OCI-LY7 (cell line): Measurements from ENCODE around the gene MRPL12. TPM values are rescaled to one million over a fixed set of nuclear protein-coding genes. Genes with fewer than 3 reads are reported as not detected.

Source experiments
- BruUV-seq: library from RNA; stranded (reverse); fragments of 400-500 nt; replicated peaks from 2 replicates; lab custom pipeline; 2021; lab: Mats Ljungman, UMichigan
- CTCF ChIA-PET: fragments of 300-600 bp; sonication (Branson Sonifier 250); formaldehyde crosslinking; loops from one replicate; lab custom pipeline; 2022; ENCODE audit warnings: antibody characterized with exemption; ENCODE audit not compliant: unreplicated experiment; lab: Charles Lee
- POLR2A ChIA-PET: fragments of 300-600 bp; sonication (Branson Sonifier 250); formaldehyde crosslinking; loops from one replicate; lab custom pipeline; 2022; ENCODE audit warnings: antibody characterized with exemption; lab: Charles Lee
- DNase-seq: peaks from one replicate; pipeline ENCODE4 v3.0.0-alpha.2; 2015; ENCODE audit warnings: low spot score
- H2AFZ ChIP-seq: fragments of 200-600 bp; sonication (generic), shearing (Covaris generic); 2 replicates; pipeline ENCODE4 v1.6.1; 2014; ENCODE audit warnings: mild to moderate bottlenecking, antibody characterized with exemption, low read length, moderate library complexity
- H3K27ac ChIP-seq: fragments of 200-600 bp; sonication (generic); 2 replicates; pipeline ENCODE4 v1.5.1; 2014; ENCODE audit warnings: mixed run types, low read depth, mild to moderate bottlenecking, moderate library complexity, low read length, inconsistent platforms; ENCODE audit not compliant: poor library complexity, severe bottlenecking
- H3K36me3 ChIP-seq: fragments of 200-600 bp; sonication (generic); 2 replicates; pipeline ENCODE4 v1.6.1; 2014; ENCODE audit warnings: mild to moderate bottlenecking, antibody characterized with exemption, low read length, moderate library complexity, mixed read lengths; ENCODE audit not compliant: insufficient read depth
- H3K4me1 ChIP-seq: fragments of 200-600 bp; sonication (generic); 2 replicates; pipeline ENCODE4 v1.5.1; 2014; ENCODE audit warnings: mild to moderate bottlenecking, low read length; ENCODE audit not compliant: insufficient read depth, poor library complexity, severe bottlenecking
- H3K4me2 ChIP-seq: fragments of 200-600 bp; sonication (generic); 2 replicates; pipeline ENCODE4 v1.6.1; 2014; ENCODE audit warnings: mild to moderate bottlenecking, low read length
- H3K4me3 ChIP-seq: fragments of 200-600 bp; sonication (generic); 2 replicates; pipeline ENCODE4 v1.5.1; 2014; ENCODE audit warnings: mild to moderate bottlenecking, low read depth, low read length; ENCODE audit not compliant: poor library complexity, severe bottlenecking
- H3K79me2 ChIP-seq: fragments of 200-600 bp; sonication (generic); 2 replicates; pipeline ENCODE4 v1.6.1; 2016; ENCODE audit warnings: low read depth, mild to moderate bottlenecking, low read length, moderate library complexity, mixed read lengths; ENCODE audit not compliant: insufficient read depth
- H3K9me2 ChIP-seq: fragments of 200-600 bp; sonication (generic); 2 replicates; pipeline ENCODE4 v1.6.1; 2016; ENCODE audit warnings: mild to moderate bottlenecking, low read length, mixed read lengths; ENCODE audit not compliant: insufficient read depth
- H3K9me3 ChIP-seq: fragments of 200-600 bp; sonication (generic); 2 replicates; pipeline ENCODE4 v1.6.1; 2014; ENCODE audit warnings: mild to moderate bottlenecking, mixed run types, low read length, mixed read lengths
- H4K20me1 ChIP-seq: fragments of 200-600 bp; sonication (generic); 2 replicates; pipeline ENCODE4 v1.6.1; 2014; ENCODE audit warnings: mild to moderate bottlenecking, antibody characterized with exemption, low read length, moderate library complexity, mixed read lengths; ENCODE audit not compliant: insufficient read depth
- CTCF ChIP-seq: fragments of 200-600 bp; sonication (generic); conservative IDR thresholded peaks from 2 replicates; pipeline ENCODE4 v1.5.1; 2014; ENCODE audit warnings: mild to moderate bottlenecking, antibody characterized with exemption, low read length, moderate library complexity, mixed read lengths
- EZH2phosphoT487 ChIP-seq: fragments of 200-600 bp; sonication (generic); IDR thresholded peaks from 2 replicates; pipeline ENCODE4 v1.6.1; 2018; ENCODE audit warnings: low read depth, borderline replicate concordance, mild to moderate bottlenecking, mixed run types, antibody characterized with exemption, low read length, moderate library complexity, mixed read lengths
- intact Hi-C: fragments of 100-400 bp; cut with micrococcal nuclease; formaldehyde crosslinking; loops from one replicate; pipeline ENCODE4 v1.10.0; 2022; ENCODE audit not compliant: unreplicated experiment
- total RNA-seq, 2 experiments: library from RNA; depleted of rRNA in 1 of 2; stranded (reverse); fragments of >200 nt in 1 of 2; shearing (Covaris generic) in 1 of 2; gene quantifications; 2 replicates each; pipeline ENCODE4 v1.2.3, GENCODE V29; 2014 to 2022

Gene MRPL12
- total RNA-seq, 2 experiments from 2014 or later, result 67.2 to 189 TPM

DNA sequence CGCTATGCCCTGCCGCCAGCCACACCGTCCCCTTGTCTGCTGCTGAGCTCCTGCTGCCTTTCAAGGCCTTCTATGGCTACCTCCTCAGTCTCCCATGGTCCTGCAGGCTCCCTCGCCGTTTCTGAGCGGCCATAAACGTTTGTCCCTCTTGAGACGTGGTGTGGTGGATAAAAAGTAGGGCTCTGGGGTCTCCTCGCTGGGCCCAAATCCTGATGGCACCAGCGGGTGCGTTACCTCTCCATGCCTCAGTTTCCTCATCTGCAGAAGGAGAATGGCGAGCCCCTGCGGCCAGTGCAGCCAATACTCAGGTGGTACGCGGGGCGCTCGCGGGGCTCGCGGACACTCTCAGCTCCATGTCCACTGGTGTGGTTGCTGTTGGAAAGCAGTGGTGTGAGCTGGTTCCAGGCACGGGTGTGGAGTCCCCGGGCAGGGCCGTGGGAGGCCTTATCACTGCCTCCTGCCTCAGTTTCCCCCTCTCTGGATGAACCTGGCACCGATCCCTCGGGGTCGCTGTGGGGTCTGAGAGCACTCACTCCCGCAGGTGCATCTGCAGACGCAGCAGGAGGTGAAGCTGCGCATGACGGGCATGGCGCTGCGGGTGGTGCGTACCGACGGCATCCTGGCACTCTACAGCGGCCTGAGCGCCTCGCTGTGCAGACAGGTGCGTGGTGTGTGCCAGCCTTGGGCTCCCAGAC lies 11.4 kb downstream of the MRPL12 start:
- H3K4me1 ChIP-seq, result peaks cover 27% of the 10 kb centered on the region
- no peak overlapping the region for H3K4me3 ChIP-seq
- CTCF ChIA-PET, result no interaction called here
- H3K36me3 ChIP-seq, result peaks cover 33% of the 10 kb centered on the region
- no peak overlapping the region for H2AFZ ChIP-seq
- POLR2A ChIA-PET, result interaction anchor here (0.5 kb wide), 1 partner anchor 10 kb away, joined by 5 read pairs; no protein-coding TSS in a partner anchor
- TF ChIP-seq CTCF, result no peak
- TF ChIP-seq EZH2phosphoT487, result no peak
- intact Hi-C loops, result no loop called here
- no peaks in the 10 kb centered on the region for H4K20me1 ChIP-seq
- H3K27ac ChIP-seq, result no peak overlapping the region
- no peak overlapping the region for H3K4me2 ChIP-seq
- no TSS peak for BruUV-seq
- no peaks in the 10 kb centered on the region for H3K9me2 ChIP-seq
- no peaks in the 10 kb centered on the region for H3K9me3 ChIP-seq
- peaks cover 8% of the 10 kb centered on the region; the same call in 1 of the 2 replicates for H3K79me2 ChIP-seq
- no peak for DNase-seq

- Histone ChIP-seq H3K9me2 (no peaks in the 10 kb centered on the region), H3K4me3 (no peak overlapping the region), H3K27ac (no peak overlapping the region), H3K79me2 (peaks cover 8% of the 10 kb centered on the region; the same call in 1 of the 2 replicates), H3K4me1 (peaks cover 26% of the 10 kb centered on the region), H3K36me3 (peaks cover 31% of the 10 kb centered on the region), H4K20me1 (no peaks in the 10 kb centered on the region), H3K4me2 (no peak overlapping the region), H2AFZ (no peak overlapping the region), H3K9me3 (no peaks in the 10 kb centered on the region)
- TF ChIP-seq EZH2phosphoT487, result no peak
- TF ChIP-seq CTCF, result no peak
- intact Hi-C loops, result no loop called here
- no peak for DNase-seq
- ChIA-PET CTCF (no interaction called here), POLR2A (interaction anchor here (0.6 kb wide), 1 partner anchor 199 kb away, joined by 6 read pairs; no protein-coding TSS in a partner anchor)
- BruUV-seq, result no TSS peak
Observed at GRCh38 chr17:81715107-81715871, 12.1 kb downstream of the MRPL12 start.
